A549 (cell line): Measurements from ENCODE around the gene CEP192.

ENCODE experiments used
- CHD2 ChIP-seq: fragments of 150-350 bp; IDR thresholded peaks from 2 replicates; pipeline ENCODE4 v1.6.1; 2014; ENCODE audit warnings: low read length; ENCODE audit not compliant: partially characterized antibody
- CHD4 ChIP-seq: fragments of 200-600 bp; sonication (generic); IDR thresholded peaks from 2 replicates; pipeline ENCODE4 v1.6.1; 2016; ENCODE audit warnings: antibody characterized with exemption, mild to moderate bottlenecking, borderline replicate concordance
- HDAC2 ChIP-seq: fragments of 200-600 bp; sonication (generic); IDR thresholded peaks from 2 replicates; pipeline ENCODE4 v1.6.1; 2016
- HOXB5 ChIP-seq: fragments of 250-450 bp; sonication (Bioruptor Pico); IDR thresholded peaks from 2 replicates; pipeline ENCODE4 v1.5.0; 2020; ENCODE audit warnings: mild to moderate bottlenecking, moderate library complexity
- KDM5A ChIP-seq: fragments of 200-600 bp; sonication (generic); IDR thresholded peaks from 2 replicates; pipeline ENCODE4 v1.6.1; 2016; ENCODE audit warnings: antibody characterized with exemption, mild to moderate bottlenecking
- MAFK ChIP-seq: fragments of 450-650 bp; IDR thresholded peaks from 2 replicates; pipeline ENCODE4 v1.6.1; 2014; ENCODE audit not compliant: partially characterized antibody
- MYC ChIP-seq: IDR thresholded peaks from 2 replicates; pipeline ENCODE4 v1.6.1; 2012; ENCODE audit warnings: mild to moderate bottlenecking, inconsistent platforms, low read length, improper control_type of control experiment, borderline replicate concordance
- POLR2A ChIP-seq: IDR thresholded peaks from 2 replicates; pipeline ENCODE4 v1.6.1; 2012; ENCODE audit warnings: mild to moderate bottlenecking, low read length
- POLR2AphosphoS2 ChIP-seq: conservative IDR thresholded peaks from 2 replicates; pipeline ENCODE4 v1.6.1; 2012; ENCODE audit warnings: low read length, improper control_type of control experiment, inconsistent platforms
- TF ChIP-seq, protein P1 (sequence below): fragments of >200 bp; sonication (Bioruptor Twin); formaldehyde crosslinking; IDR thresholded peaks from 3 replicates; pipeline ENCODE4 v1.5.1; 2016
- TF ChIP-seq, protein P2 (sequence below): IDR thresholded peaks from 2 replicates; pipeline ENCODE4 v1.6.1; 2012

DNA sequence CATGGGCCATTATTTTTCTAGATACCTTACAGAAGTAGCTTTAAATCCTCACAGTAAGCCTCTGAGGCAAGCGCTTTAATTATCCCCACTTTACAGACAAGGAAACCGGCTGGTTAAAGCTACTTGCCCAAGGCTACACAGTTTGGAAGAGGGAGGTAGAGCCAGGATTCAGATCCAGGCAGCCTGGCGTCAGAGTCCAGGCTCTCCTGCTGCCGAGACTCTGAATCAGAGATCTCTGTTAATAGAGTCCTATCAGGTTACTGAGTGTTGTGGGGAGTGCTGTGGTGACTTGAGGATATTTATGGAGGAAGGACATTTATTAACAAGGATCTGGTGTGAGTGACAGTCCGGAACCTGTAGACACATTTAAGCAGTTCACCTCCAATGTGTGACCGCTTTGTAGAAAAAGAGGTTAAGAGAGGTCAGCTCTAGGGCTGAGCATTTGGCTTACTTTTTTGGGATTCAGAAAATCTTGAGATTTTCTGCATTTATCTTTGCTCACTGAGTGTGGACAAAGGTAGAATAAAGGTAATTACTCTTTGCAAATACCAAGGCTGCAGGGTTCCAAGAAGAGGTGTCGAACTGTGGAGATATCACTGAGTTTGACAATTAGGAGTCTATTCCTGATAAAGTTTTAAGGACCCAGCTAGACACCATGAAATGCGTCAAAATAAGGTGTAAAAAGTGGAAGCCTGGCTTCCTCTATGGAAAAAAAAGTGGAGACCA is 1.6 kb upstream of the CEP192 start:
- TF ChIP-seq, protein P1, sequence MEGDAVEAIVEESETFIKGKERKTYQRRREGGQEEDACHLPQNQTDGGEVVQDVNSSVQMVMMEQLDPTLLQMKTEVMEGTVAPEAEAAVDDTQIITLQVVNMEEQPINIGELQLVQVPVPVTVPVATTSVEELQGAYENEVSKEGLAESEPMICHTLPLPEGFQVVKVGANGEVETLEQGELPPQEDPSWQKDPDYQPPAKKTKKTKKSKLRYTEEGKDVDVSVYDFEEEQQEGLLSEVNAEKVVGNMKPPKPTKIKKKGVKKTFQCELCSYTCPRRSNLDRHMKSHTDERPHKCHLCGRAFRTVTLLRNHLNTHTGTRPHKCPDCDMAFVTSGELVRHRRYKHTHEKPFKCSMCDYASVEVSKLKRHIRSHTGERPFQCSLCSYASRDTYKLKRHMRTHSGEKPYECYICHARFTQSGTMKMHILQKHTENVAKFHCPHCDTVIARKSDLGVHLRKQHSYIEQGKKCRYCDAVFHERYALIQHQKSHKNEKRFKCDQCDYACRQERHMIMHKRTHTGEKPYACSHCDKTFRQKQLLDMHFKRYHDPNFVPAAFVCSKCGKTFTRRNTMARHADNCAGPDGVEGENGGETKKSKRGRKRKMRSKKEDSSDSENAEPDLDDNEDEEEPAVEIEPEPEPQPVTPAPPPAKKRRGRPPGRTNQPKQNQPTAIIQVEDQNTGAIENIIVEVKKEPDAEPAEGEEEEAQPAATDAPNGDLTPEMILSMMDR, result no peak
- no peak for TF ChIP-seq POLR2A
- TF ChIP-seq MAFK, result no peak
- no peak for TF ChIP-seq CHD2
- TF ChIP-seq, protein P2, sequence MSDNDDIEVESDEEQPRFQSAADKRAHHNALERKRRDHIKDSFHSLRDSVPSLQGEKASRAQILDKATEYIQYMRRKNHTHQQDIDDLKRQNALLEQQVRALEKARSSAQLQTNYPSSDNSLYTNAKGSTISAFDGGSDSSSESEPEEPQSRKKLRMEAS, result no peak
- no peak for TF ChIP-seq MYC
- TF ChIP-seq HOXB5, result no peak
- TF ChIP-seq KDM5A, result no peak
- TF ChIP-seq CHD4, result no peak
- no peak for TF ChIP-seq POLR2AphosphoS2
- TF ChIP-seq HDAC2, result no peak
